Upper lobe of left lung (tissue), 4 donors: ENCODE data around the gene DENND1A.

Source experiments
- CTCF ChIP-seq, 6 experiments: fragments of 450-650 bp in 4 of 6; fragments of 200-600 bp in 2 of 6; sonication (generic) in 2 of 6; IDR thresholded peaks; one replicate each; pipeline ENCODE4 v1.5.1; 2016 to 2019; ENCODE audit warnings: antibody characterized with exemption in 6 of 6
- POLR2A ChIP-seq, 4 donors: fragments of 450-650 bp; IDR thresholded peaks; one replicate each; pipeline ENCODE4 v1.5.1; 2016 to 2017; ENCODE audit warnings: antibody characterized with exemption in 4 of 4, mild to moderate bottlenecking in 2 of 4

DNA sequence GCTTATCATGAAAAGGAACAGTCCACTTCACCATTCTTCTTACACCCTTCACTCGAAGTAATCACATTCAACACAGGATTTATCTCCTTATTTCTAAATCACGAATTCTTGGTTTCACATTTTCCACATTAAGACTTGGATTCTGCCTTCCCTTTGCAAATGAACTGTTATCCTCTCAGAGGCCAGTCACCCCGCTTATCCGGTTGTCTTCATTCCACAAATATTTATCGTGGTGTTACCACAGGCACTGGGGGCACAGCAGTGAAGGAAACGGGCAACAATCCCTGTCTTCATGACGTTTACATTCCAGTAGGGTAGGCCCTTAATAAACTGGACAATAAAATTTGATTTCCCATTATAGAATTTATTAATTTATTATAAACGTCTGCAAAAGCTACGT is 284.2 kb downstream of the DENND1A start:
- TF ChIP-seq CTCF (IDR thresholded peaks at IDR 0.05): no peak
- no peak for TF ChIP-seq POLR2A (IDR thresholded peaks at IDR 0.05)
